Dedifferentiated amniotic fluid mesenchymal stem cell (primary cell): ENCODE results near the gene RNF141.
A peak's percentile ranks its signal among the peaks of the same experiment; 100 is the strongest.

Experiments
- DNase-seq: peaks from one replicate; pipeline ENCODE4 v3.0.0-alpha.2; 2016; ENCODE audit errors: extremely low spot score

RNF141 gene

DNA sequence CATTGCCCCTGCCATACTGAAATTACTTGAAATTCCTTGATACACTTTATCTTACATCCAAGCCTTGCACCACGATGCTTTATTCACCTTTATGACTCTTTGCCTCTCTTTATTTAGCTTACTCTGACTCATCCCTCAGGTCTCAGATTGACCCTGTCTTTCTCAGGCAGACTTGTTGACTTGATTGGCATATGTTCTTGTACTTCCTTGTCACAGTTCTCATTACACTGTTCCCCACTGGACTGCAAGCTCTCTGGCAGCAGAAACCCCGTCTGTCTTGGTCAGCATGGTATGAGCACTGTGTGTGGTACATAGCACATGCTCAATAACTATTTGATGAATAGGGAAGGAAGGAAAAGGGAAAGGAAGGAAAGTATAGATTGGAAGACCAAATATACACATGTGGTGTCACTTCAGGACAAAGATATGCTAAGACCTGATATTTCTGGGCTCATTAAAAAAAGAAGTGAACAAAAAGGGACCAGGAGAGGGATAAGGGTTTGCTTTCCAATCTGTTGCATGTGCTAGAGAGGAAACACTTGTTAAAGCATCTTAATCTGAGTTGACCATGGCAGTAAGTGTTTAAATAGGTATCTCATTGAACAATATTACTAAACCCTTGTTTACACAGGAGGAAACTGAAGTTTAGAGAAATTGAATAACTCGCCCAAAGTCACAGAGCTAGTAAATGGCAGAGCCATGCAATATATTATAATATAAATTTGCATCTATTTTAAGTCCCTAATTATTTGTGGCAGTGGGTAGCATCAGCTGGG, 20.2 kb upstream of the RNF141 start:
- no peak for DNase-seq

- no peak for DNase-seq
These were observed 17.3 kb upstream of the RNF141 start for GRCh38 chr11:10558288-10558687.

DNA sequence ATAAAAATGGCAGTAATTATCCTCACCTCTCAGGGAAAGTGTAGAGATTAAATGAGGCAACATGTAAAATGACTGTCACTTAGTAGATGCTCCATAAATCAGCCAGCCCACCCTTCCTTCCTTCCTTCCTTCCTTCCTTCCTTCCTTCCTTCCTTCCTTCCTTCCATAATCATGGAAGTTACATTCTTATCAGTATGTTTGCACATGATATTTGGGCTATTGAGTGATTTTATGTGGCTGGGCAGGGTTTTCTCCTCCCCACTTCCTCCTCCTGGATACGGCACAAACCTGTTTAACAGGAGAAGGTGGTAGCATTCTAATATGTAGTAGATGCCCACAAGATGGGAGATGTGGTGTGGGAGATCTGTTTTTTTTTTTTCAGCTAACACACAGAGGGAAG, 15.6 kb upstream of the RNF141 start:
- no peak for DNase-seq

- DNase-seq: no peak
These were observed 10.9 kb upstream of the RNF141 start for GRCh38 chr11:10551845-10552352.

DNA sequence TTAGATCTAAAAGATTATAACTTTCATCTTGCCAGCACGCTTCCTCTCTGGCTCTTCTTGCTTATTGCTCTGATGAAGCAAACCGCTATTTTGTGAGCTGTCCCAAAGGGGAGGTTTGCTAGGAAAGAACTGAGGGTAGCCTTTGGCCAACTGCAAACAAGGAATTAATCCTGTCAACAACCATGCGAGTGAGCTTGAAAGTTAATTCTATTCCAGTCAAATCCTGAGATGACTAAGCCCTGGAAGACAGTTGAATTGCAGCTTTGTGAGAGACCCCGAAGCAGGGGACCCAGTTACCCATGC, 10.3 kb upstream of the RNF141 start:
- DNase-seq: no peak

DNA sequence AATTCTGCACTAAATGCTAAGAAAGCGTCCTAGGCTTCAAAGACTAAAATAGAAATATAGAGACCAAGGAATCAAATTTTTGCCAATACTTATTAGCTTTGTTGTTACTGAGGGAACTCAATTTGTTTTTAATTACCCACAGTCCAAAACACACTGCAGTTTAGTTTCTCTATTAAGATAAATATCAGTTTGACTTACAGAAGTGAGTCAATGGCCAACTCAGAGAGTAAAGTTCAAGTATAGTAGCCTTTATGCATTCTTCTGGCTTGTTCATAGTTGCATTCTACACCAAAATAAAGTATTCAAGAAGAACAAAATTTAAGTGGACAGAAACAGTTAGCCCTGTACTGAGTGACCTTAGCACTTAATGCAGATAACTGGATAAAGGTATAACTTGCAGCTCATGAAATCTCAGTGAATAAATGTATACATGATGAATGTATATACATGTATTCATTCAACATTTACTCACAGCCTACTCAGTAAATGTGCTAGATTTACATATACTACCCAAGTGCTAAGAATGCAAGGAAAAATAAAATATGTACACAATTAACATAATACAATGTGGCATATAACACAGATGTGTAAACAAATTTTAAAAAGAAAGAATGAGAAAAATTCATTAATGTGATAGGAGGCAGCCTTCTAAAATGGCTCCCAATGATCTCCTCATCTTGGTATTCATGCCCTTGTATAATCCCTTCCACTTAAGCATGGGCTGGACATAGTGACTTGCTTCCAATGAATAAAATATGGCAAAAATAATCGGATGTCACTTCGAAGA, 9.7 kb upstream of the RNF141 start:
- peak; percentile 51 for DNase-seq

DNA sequence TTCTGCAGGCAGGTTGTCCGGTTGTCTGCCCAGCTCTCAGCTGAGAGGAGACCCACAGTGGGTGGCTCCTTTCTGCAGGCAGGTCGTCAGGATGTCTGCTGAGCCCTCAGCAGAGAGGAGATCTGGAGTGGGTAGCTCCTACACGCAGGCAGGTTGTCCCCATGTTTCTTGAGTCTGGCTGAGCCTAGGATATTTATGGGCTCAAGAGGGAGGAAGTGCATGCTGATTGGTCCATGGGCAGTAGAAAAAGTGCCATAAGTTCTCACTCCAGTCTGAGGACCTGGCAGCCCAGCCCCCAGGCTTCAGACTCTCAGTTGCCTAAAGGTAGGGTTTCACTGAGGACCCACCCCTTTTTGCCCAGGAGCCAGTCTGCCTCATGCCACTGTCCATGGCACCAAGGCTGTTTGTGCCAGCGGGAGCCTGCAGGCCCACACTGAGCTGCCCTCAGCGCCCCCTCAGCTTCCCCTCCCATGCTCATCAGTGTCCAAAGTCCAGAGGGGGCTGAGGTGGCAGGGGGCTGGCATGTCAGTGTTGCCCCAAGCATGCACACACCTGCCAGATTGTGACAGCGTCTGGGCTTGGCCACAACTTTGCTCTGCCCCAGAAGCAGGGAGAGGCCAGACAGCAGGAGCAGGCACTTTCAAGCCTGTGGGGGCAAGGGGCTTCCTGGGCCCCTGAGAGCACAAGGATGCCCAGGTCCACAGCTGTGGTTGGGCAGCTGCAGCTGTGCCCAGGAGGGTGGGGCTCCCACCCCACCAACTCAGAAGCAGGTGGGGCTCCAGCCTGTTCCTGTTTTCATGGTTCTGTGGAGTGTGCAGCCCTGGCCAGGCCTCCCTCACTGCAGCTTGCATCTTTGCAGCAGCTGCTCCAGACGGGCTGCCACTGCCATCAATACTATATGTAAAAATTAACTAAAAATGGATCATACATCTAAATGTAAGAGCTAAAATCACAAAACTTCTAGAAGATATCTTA, 3.8 kb upstream of the RNF141 start:
- DNase-seq: no peak

DNA sequence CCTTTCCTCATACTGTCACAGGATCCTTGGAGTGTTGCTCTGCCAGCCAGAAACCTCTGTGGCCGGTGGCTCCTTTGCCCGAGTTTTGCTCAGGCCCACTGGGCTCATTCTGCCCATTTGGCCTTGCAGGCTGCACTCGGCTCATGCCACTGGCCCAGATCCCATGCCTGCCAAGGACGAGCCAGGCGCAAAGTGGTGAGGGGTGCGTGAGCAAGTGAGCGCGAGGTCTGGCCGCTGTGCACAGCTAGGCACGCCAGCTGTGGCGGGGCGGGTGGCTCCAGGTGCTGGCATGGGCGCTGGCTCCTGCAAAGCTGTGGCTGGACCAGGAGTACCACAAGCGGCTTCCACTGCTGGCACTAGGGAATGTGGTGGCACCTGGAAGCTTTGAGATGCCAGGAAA, 2.8 kb upstream of the RNF141 start:
- no peak for DNase-seq

DNA sequence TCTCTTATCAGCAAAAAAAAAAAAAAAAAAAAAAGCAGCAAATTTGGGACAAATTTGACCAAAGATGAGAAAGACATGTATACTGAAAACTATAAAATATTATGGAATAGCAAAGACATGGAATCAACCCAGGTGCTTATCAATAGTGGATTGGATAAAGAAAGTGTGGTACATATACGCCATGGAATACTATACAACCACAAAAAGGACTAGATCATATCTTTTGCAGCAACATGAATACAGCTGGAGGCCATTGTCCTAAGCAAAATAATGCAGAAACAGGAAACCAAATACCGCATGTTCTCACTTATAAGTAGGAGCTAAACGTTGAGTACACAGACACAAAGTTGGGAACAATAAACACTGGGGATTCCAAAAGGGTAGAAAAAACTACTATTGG, 1.8 kb upstream of the RNF141 start:
- DNase-seq: no peak

GRCh38 chr11:10541561-10541930, 559 bp upstream of the RNF141 start:
- DNase-seq: no peak

GRCh38 chr11:10540546-10540914, 457 bp downstream of the RNF141 start:
- DNase-seq: no peak

GRCh38 chr11:10539339-10539738, 1.6 kb downstream of the RNF141 start:
- no peak for DNase-seq

DNA sequence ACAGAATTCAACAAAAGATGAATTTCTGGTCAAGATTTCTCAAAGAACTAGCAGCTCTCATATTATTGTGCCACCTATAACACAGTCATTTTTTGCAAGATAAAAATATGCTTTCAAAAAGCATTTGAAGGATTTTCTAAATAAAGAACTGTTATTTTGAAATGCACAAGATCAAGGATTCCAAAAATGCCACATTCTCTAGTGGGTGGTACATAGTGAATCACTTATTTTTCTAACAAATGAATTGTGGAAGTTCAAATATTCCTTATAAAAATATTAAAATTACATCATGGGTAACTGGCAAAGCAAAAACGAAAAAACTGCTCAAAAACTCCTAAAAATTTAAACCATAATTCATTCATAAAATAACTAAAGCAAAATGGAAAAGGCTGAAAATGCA, 2.1 kb downstream of the RNF141 start:
- DNase-seq: peak; percentile 50

DNA sequence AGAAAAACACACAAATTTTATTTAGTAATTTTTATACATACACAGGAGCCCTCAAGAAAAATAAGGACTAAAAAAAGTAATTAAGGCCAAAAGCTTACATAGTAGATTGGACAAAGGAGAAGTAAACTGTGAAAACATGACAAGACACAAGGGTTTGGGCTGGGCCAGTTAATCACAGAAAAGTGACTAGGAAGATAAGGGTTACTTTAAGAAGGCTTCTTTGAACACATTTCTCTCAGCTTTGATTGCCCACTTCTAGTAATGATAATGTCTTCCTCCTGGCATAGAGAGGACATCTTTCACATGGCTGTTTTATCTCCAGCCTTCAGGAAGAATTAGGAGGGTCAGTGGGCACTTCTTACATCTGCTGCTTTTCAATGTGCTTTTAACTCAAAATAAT, 3.4 kb downstream of the RNF141 start:
- no peak for DNase-seq

DNA sequence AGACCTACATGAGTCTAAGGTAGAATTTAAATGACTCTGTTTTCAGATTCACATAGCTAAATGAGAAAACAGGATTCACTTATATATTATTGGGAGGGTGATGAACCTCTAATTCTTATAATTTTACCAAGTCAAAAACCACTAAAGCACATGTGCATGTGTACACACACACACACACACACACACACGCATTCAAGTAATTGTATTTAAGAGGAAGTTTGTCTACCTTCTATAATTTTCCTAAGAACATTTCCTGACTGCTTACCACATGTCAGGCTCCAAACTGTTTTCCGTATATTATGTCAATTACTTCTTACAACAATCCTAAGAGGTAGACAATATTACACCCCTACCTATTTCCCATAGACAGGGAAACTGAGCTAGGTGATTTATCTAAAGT, 6.7 kb downstream of the RNF141 start:
- no peak for DNase-seq

DNA sequence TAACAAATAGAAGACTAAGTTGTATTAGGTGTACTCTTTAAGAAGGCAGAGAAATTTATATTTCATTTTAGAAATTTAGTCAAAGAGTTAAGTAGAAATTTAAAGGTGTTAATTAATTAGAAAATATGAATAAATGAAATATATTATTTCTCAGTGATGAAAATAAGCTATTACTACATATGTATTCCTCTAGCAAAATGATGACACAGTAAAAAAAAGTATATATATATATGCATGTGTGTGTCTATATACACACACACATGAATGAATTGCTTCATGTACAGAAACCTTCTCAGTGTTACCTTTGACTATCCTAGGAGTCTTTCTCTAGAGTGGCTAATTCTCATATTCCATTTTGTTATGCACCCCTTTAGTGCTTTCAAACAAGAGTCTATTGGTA, 7.7 kb downstream of the RNF141 start:
- no peak for DNase-seq

DNA sequence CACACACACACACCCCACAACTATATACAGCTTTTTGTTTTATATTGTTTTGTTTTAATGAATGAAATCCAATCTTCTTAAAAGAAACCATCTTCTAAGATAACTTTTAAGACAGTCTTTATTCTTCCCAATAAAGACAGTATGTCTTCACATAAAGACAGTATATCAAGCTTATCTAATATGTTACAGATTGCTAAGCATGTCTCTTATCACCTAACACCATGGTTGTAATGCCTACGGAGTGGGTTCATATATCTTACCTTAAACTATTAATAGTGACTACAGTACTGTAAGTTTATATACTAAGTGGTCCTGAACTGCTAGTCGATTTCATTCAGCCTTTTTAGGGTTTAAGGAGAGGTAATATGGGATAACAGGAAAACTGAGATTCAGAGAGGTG, 8.5 kb downstream of the RNF141 start:
- DNase-seq: no peak

- DNase-seq: no peak
These were observed 11.7 kb downstream of the RNF141 start for GRCh38 chr11:10529279-10529678.

- DNase-seq: no peak
These were observed 12.9 kb downstream of the RNF141 start for GRCh38 chr11:10528121-10528520.

DNA sequence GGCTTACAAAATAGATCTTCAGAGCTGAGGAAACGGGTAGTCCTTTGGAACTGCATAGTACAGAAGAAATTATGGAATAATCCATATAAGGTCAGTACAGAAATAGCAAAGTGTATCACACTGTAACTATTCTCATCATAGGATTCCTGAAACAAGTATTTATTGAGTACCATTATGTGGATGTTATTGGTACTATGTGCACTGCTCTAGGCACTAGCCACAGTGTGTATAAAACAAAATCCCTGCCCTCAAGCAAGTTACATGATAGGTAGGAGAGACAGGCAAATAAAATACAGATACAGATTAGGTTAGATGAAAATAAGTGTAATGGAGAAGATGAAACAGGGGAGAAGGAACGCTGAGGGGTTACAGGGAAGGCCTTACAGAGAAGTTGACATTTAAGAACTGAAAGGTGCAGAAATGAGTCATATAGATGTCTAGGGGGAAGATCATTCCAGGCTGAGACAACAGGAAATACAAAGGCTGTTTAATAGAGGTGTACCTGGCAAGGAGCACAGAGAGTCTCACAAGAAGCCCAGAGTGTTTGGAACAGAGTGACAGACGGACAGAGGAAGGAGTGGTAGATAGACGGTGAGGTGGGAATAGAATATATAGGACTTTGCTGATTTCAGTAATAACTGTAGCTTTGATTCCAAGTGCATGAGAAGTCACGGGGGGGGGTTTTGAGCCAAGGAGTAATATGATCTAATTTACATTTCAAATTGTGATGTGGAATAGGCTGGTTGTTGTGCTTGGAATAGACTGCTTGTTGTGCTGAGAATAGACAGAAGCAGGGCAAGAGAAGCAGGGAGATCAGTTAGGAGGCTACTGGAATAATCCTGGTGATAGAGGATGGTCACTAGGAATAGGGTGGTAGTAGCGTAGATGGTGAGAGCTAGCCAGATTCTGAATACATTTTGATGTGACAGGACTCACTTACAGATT, 13.7 kb downstream of the RNF141 start:
- DNase-seq: peak; percentile 41

DNA sequence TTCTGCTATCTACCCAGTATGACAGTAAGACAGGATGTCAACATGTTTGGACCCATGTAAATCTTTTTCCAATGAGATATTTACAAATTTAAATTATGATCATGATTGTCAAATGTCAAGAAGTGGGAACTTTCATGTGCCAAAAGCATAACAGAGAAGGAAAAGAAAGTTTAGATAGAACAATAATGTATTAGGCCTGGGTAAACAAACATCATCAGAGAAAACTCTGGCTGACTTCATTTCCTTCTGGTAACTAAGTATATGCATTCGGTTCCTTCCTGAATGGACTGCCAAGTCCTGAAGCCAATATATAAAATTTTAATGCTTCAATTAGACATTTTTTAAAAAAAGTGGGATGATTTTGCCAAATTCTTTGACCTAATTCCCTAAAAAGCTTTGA, 16.5 kb downstream of the RNF141 start:
- no peak for DNase-seq
